HFFc6 (cell line): Measurements from ENCODE around the gene ZNF346. TPM values are rescaled to one million over a fixed set of nuclear protein-coding genes. Genes with fewer than 3 reads are reported as not detected.

Experiments used
- DNase-seq: peaks from one replicate; pipeline ENCODE4 v3.0.0-alpha.2; 2018
- H3K27ac Mint-ChIP-seq: 2 replicates; pipeline ENCODE4 v1.8.0; 2020; ENCODE audit warnings: mild to moderate bottlenecking, mixed read lengths
- H3K27me3 Mint-ChIP-seq: 2 replicates; pipeline ENCODE4 v1.8.0; 2021; ENCODE audit warnings: mild to moderate bottlenecking, moderate library complexity, mixed read lengths; ENCODE audit not compliant: insufficient read depth
- H3K36me3 Mint-ChIP-seq: 2 replicates; pipeline ENCODE4 v1.8.0; 2021; ENCODE audit warnings: low read depth, mixed read lengths
- H3K4me1 Mint-ChIP-seq: 2 replicates; pipeline ENCODE4 v1.8.0; 2020; ENCODE audit warnings: low read depth, mixed read lengths
- H3K4me3 Mint-ChIP-seq: 2 replicates; pipeline ENCODE4 v1.8.0; 2020; ENCODE audit warnings: mild to moderate bottlenecking, moderate library complexity, mixed read lengths
- H3K9me3 Mint-ChIP-seq: 2 replicates; pipeline ENCODE4 v1.8.0; 2020; ENCODE audit warnings: mild to moderate bottlenecking, mixed read lengths
- total RNA-seq, 6 experiments: library from RNA; stranded (reverse); fragmentation: NEBNext Ultra II Directional; extraction: Animal tissue kit (Norgen Biotek cat#: 25700); gene quantifications; 2 replicates in 1 of 6; 3 replicates in 5 of 6; pipeline ENCODE4 v1.2.3, GENCODE V29; 2021
- TF ChIP-seq, protein P1 (sequence below): fragments of 200-600 bp; sonication (generic); IDR thresholded peaks from 2 replicates; pipeline ENCODE4 v1.5.0; 2021; ENCODE audit warnings: antibody characterized with exemption, mild to moderate bottlenecking

Gene ZNF346
- total RNA-seq, 6 experiments from 2014 or later: 11.2 to 15.1 (median 12.0) TPM

- peaks cover 12% of the 10 kb centered on the region for H3K27me3 Mint-ChIP-seq
- DNase-seq: no peak
- no peak overlapping the region for H3K27ac Mint-ChIP-seq
- no peaks in the 10 kb centered on the region for H3K36me3 Mint-ChIP-seq
- TF ChIP-seq, protein P1, sequence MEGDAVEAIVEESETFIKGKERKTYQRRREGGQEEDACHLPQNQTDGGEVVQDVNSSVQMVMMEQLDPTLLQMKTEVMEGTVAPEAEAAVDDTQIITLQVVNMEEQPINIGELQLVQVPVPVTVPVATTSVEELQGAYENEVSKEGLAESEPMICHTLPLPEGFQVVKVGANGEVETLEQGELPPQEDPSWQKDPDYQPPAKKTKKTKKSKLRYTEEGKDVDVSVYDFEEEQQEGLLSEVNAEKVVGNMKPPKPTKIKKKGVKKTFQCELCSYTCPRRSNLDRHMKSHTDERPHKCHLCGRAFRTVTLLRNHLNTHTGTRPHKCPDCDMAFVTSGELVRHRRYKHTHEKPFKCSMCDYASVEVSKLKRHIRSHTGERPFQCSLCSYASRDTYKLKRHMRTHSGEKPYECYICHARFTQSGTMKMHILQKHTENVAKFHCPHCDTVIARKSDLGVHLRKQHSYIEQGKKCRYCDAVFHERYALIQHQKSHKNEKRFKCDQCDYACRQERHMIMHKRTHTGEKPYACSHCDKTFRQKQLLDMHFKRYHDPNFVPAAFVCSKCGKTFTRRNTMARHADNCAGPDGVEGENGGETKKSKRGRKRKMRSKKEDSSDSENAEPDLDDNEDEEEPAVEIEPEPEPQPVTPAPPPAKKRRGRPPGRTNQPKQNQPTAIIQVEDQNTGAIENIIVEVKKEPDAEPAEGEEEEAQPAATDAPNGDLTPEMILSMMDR: peak; percentile 95
- peak overlapping the region; percentile 55; the same call in 1 of the 2 replicates for H3K4me3 Mint-ChIP-seq
- H3K9me3 Mint-ChIP-seq: no peaks in the 10 kb centered on the region
- H3K4me1 Mint-ChIP-seq: peaks cover 15% of the 10 kb centered on the region
Observed at GRCh38 chr5:177111720-177112394, 89.4 kb downstream of the ZNF346 start.

GRCh38 chr5:177112589-177113220, 90.2 kb downstream of the ZNF346 start:
- Mint-ChIP-seq H3K27ac (no peak overlapping the region), H3K36me3 (no peaks in the 10 kb centered on the region), H3K4me1 (peaks cover 15% of the 10 kb centered on the region), H3K4me3 (no peak overlapping the region), H3K9me3 (no peaks in the 10 kb centered on the region), H3K27me3 (peaks cover 10% of the 10 kb centered on the region)
- no peak for DNase-seq
- TF ChIP-seq, protein P1: no peak

DNA sequence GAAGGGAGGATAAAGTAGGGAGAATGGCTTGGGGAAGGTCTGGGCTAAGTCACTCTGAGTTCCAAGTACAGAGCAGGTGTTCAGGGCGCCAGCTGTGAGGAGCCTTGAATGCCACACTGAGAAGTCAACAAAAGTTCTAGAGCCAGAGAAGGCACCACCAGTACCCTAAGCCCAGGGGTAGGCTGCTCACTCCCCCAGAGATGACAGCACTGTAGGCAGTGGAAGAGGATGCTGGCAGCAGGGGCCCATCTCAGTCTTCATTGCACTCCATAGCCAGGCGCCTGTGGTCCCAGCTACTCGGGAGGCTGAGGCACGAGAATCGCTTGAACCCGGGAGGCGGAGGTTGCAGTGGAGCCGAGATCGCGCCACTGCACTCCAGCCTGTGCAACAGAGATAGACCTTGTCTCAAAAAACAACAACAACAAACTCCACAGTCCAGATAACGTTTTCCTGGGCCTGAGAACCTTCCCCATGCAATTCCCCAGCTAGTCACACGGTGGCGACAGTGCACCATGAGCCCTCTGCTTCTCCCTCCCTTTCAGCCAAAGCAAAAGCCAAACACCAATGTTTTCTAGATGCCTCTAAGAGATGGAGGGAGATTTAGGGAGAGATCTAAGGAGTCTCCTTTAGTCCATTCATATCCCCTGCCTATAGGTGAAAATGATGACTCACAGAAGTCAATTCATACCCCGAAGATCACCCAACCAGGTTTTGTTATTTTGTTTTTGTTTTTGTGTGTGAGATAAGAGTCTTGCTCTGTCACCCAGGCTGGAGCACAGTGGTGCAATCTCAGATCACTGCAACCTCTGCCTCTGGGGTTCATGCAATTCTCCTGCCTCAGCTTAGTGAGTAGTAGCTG, 91.3 kb downstream of the ZNF346 start:
- TF ChIP-seq, protein P1: peak; percentile 98

GRCh38 chr5:177116631-177117373, 94.3 kb downstream of the ZNF346 start:
- TF ChIP-seq, protein P1: no peak
- Mint-ChIP-seq H3K36me3 (no peaks in the 10 kb centered on the region), H3K4me1 (peaks cover 15% of the 10 kb centered on the region), H3K27me3 (peaks cover 4% of the 10 kb centered on the region; the same call in 1 of the 2 replicates), H3K4me3 (no peak overlapping the region), H3K27ac (peak overlapping the region; percentile 32; the same call in 1 of the 2 replicates), H3K9me3 (no peaks in the 10 kb centered on the region)
- DNase-seq: peak; percentile 38

More for the DNA sequence above, 91.3 kb downstream of the ZNF346 start:
- Mint-ChIP-seq H3K27me3 (peaks cover 10% of the 10 kb centered on the region), H3K36me3 (no peaks in the 10 kb centered on the region), H3K9me3 (no peaks in the 10 kb centered on the region), H3K27ac (no peak overlapping the region), H3K4me3 (no peak overlapping the region), H3K4me1 (peaks cover 15% of the 10 kb centered on the region)
- DNase-seq: peak; percentile 51

DNA sequence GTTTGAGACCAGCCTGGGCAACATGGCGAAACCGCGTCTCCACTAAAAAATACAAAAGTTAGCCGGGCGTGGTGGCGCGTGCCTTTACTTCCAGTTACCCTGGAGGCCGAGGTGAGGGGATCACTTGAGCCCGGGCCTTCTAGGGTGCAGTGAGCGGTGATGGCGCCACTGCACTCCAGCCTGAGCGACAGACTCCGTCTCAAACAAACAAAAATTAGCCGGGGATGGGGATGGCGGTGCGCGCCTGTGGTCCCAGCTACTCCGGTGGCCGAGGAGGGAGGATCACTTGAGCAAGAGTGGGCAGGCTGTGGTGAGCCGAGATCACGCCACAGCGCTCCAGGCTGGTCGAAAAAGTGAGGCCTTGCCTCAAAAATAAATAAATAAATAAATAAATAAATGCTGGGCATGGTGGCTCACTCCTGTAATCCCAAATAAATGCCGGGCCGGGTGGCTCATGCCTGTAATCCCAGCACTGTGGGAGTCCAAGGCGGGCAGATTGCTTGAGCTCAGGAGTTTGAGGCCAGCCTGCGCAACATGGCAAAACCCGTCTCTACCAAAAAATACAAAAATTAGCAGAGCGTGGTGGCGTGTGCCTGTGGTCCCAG, 95.0 kb downstream of the ZNF346 start:
- Mint-ChIP-seq H3K27ac (no peak overlapping the region), H3K4me3 (no peak overlapping the region), H3K4me1 (peaks cover 15% of the 10 kb centered on the region), H3K27me3 (peaks cover 4% of the 10 kb centered on the region; the same call in 1 of the 2 replicates), H3K36me3 (no peaks in the 10 kb centered on the region), H3K9me3 (no peaks in the 10 kb centered on the region)
- DNase-seq: no peak
- TF ChIP-seq, protein P1: no peak
